HAP-1 (cell line): ENCODE data around the gene MRGPRF.

Source experiments
- DNase-seq, 2 experiments: peaks; one replicate each; pipeline ENCODE4 v3.0.0-alpha.2; 2016 to 2020; ENCODE audit warnings: low spot score in 2 of 2
- H3K27me3 ChIP-seq: fragments of 250-450 bp; sonication (Bioruptor Pico); 2 replicates; pipeline ENCODE4 v1.5.1; 2020; ENCODE audit warnings: low read depth, mild to moderate bottlenecking, moderate library complexity
- H3K36me3 ChIP-seq: fragments of 250-450 bp; sonication (Bioruptor Pico); replicated peaks from 2 replicates; pipeline ENCODE4 v1.5.1; 2020; ENCODE audit warnings: mild to moderate bottlenecking
- H3K4me1 ChIP-seq: fragments of 250-450 bp; sonication (Bioruptor Pico); 2 replicates; pipeline ENCODE4 v1.5.1; 2020; ENCODE audit warnings: mild to moderate bottlenecking
- H3K4me3 ChIP-seq: fragments of 250-450 bp; sonication (Bioruptor Pico); 2 replicates; pipeline ENCODE4 v1.5.1; 2020; ENCODE audit warnings: mild to moderate bottlenecking, moderate library complexity
- H3K9me3 ChIP-seq: fragments of 250-450 bp; sonication (Bioruptor Pico); 2 replicates; pipeline ENCODE4 v1.5.1; 2020; ENCODE audit warnings: mild to moderate bottlenecking, moderate library complexity
- in situ Hi-C: fragments of 300-500 bp; cut with MboI; formaldehyde crosslinking; loops from 3 replicates; pipeline ENCODE4 v1.14.3; 2020; ENCODE audit warnings: low sequenced_read_pairs, inconsistent platforms, mixed read lengths

MRGPRF gene

GRCh38 chr11:68960294-68961071 is 52.6 kb downstream of the MRGPRF start:
- Histone ChIP-seq H3K36me3 (no peaks in the 10 kb centered on the region), H3K4me1 (no peaks in the 10 kb centered on the region), H3K4me3 (no peak overlapping the region), H3K9me3 (no peaks in the 10 kb centered on the region), H3K27me3 (no peaks in the 10 kb centered on the region)
- in situ Hi-C loops: no loop called here
- no peak for DNase-seq

GRCh38 chr11:68959465-68960293 is 53.4 kb downstream of the MRGPRF start:
- no peak for DNase-seq
- no peak overlapping the region for H3K4me3 ChIP-seq
- no peaks in the 10 kb centered on the region for H3K36me3 ChIP-seq
- H3K9me3 ChIP-seq: no peaks in the 10 kb centered on the region
- H3K27me3 ChIP-seq: no peaks in the 10 kb centered on the region
- in situ Hi-C loops: no loop called here
- no peaks in the 10 kb centered on the region for H3K4me1 ChIP-seq

GRCh38 chr11:68958211-68958610 is 54.8 kb downstream of the MRGPRF start:
- in situ Hi-C loops: no loop called here
- no peaks in the 10 kb centered on the region for H3K36me3 ChIP-seq
- H3K27me3 ChIP-seq: no peaks in the 10 kb centered on the region

GRCh38 chr11:68956547-68957254 is 56.3 kb downstream of the MRGPRF start:
- H3K36me3 ChIP-seq: no peaks in the 10 kb centered on the region
- in situ Hi-C loops: no loop called here
- no peak for DNase-seq
- H3K4me3 ChIP-seq: no peak overlapping the region
- no peaks in the 10 kb centered on the region for H3K27me3 ChIP-seq
- H3K9me3 ChIP-seq: no peaks in the 10 kb centered on the region
- H3K4me1 ChIP-seq: no peaks in the 10 kb centered on the region

More at GRCh38 chr11:68958211-68958610, 54.8 kb downstream of the MRGPRF start:
- Histone ChIP-seq H3K4me1 (no peaks in the 10 kb centered on the region), H3K4me3 (no peak overlapping the region), H3K9me3 (no peaks in the 10 kb centered on the region)
- no peak for DNase-seq

- H3K36me3 ChIP-seq: no peaks in the 10 kb centered on the region
- H3K27me3 ChIP-seq: no peaks in the 10 kb centered on the region
- in situ Hi-C loops: no loop called here
- H3K9me3 ChIP-seq: no peaks in the 10 kb centered on the region
- H3K4me3 ChIP-seq: no peak overlapping the region
- peak in 1 of 2 experiments; percentile 41 for DNase-seq
- H3K4me1 ChIP-seq: no peaks in the 10 kb centered on the region
Observed at GRCh38 chr11:68956142-68956541, 56.9 kb downstream of the MRGPRF start.

- Histone ChIP-seq H3K9me3 (no peaks in the 10 kb centered on the region), H3K4me3 (no peak overlapping the region), H3K36me3 (no peaks in the 10 kb centered on the region), H3K4me1 (no peaks in the 10 kb centered on the region), H3K27me3 (no peaks in the 10 kb centered on the region)
- no peak for DNase-seq
- in situ Hi-C loops: no loop called here
Observed at GRCh38 chr11:68955607-68955958, 57.5 kb downstream of the MRGPRF start.

- in situ Hi-C loops: no loop called here
- DNase-seq: no peak
Observed at GRCh38 chr11:68954836-68955606, 58.0 kb downstream of the MRGPRF start.

More at GRCh38 chr11:68954836-68955606, 58.0 kb downstream of the MRGPRF start:
- Histone ChIP-seq H3K4me1 (no peaks in the 10 kb centered on the region), H3K4me3 (no peak overlapping the region), H3K9me3 (no peaks in the 10 kb centered on the region), H3K36me3 (no peaks in the 10 kb centered on the region), H3K27me3 (no peaks in the 10 kb centered on the region)
